ENCODE data around the gene TXNRD1. TPM values are rescaled to one million over a fixed set of nuclear protein-coding genes. Genes with fewer than 3 reads are reported as not detected.

The TXNRD1 gene
- total RNA-seq, 1 donor from 2014 or later, result 176 TPM

Other genes with a start within 250 kb of the TXNRD1 start
- 49.7 and 55.6 TPM in 2 replicates for gene TDG, start 249.9 kb upstream of the TXNRD1 start, total RNA-seq
- gene GLT8D2, start 165.6 kb upstream of the TXNRD1 start, total RNA-seq, result 11.1 and 12.2 TPM in 2 replicates
- gene HCFC2, start 151.2 kb upstream of the TXNRD1 start, total RNA-seq, result 10.3 and 10.7 TPM in 2 replicates
- 12.3 and 14.8 TPM in 2 replicates for gene NFYB, start 77.6 kb upstream of the TXNRD1 start, total RNA-seq
- gene EID3, start 88.0 kb downstream of the TXNRD1 start, total RNA-seq, result 1.9 TPM in 2 replicates
- gene CHST11, start 241.2 kb downstream of the TXNRD1 start, total RNA-seq, result 30.0 and 30.2 TPM in 2 replicates

Data from astrocyte (in vitro differentiated cells and primary cell).